GM12878 (cell line): ENCODE measurements around the gene BATF.

Source experiments
- JUND ChIP-seq: IDR thresholded peaks from 2 replicates; pipeline ENCODE4 v1.6.1; 2012; ENCODE audit warnings: low read depth, mild to moderate bottlenecking, low read length, improper control_type of control experiment, moderate library complexity
- RCOR1 ChIP-seq: conservative IDR thresholded peaks from 2 replicates; pipeline ENCODE4 v1.6.1; 2012; ENCODE audit warnings: low read depth, low read length, improper control_type of control experiment
- TF ChIP-seq, protein P1 (sequence below), 3 experiments: IDR thresholded peaks in 2 of 3; conservative IDR thresholded peaks in 1 of 3; 2 replicates each; pipeline ENCODE4 v1.5.1; 2011; ENCODE audit warnings: low read depth in 3 of 3, low read length in 3 of 3, mild to moderate bottlenecking in 3 of 3, control low read depth in 2 of 3, moderate library complexity in 2 of 3, inconsistent platforms in 1 of 3, mixed read lengths in 1 of 3; ENCODE audit not compliant: control insufficient read depth in 2 of 3, insufficient read depth in 1 of 3; ENCODE audit errors: extremely low read depth in 1 of 3

DNA sequence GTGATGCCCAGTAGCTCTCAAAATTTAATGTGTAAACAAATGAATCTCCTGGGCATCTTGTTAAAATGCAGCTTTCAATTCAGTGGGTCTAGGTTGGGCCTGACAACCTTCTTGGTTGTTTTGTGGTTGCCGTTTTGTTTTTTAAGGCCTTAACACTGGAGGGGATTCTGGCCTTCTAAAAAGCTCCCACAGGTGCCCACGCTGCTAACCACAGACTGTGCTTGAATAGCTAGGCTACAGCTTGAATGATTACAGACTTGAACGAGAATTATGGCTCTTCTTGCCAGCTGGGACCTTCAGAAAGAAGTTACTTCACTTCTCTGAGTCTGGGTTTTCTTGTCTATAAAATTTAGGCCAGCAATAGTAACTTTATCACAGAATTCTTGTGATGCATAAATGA lies 54.8 kb downstream of the BATF start:
- TF ChIP-seq, protein P1, sequence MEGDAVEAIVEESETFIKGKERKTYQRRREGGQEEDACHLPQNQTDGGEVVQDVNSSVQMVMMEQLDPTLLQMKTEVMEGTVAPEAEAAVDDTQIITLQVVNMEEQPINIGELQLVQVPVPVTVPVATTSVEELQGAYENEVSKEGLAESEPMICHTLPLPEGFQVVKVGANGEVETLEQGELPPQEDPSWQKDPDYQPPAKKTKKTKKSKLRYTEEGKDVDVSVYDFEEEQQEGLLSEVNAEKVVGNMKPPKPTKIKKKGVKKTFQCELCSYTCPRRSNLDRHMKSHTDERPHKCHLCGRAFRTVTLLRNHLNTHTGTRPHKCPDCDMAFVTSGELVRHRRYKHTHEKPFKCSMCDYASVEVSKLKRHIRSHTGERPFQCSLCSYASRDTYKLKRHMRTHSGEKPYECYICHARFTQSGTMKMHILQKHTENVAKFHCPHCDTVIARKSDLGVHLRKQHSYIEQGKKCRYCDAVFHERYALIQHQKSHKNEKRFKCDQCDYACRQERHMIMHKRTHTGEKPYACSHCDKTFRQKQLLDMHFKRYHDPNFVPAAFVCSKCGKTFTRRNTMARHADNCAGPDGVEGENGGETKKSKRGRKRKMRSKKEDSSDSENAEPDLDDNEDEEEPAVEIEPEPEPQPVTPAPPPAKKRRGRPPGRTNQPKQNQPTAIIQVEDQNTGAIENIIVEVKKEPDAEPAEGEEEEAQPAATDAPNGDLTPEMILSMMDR (IDR thresholded peaks at IDR 0.05 in 2 of 3, conservative IDR thresholded peaks at IDR 0.05 in 1 of 3; ENCODE audit: control insufficient read depth in 2 of 3, extremely low read depth in 1 of 3, insufficient read depth in 1 of 3, low read depth in 3 of 3, low read length in 3 of 3) = no peak
- TF ChIP-seq JUND (no peak), RCOR1 (no peak)
